Ishikawa (cell line): ENCODE results near the gene EGFLAM.

Experiments used
- FOXM1 ChIP-seq: IDR thresholded peaks from 2 replicates; pipeline ENCODE4 v1.6.1; 2012; ENCODE audit warnings: low read depth, borderline replicate concordance
- RAD21 ChIP-seq: IDR thresholded peaks from 2 replicates; pipeline ENCODE4 v1.6.1; 2012; ENCODE audit warnings: low read depth
- ZBTB7A ChIP-seq: IDR thresholded peaks from 2 replicates; pipeline ENCODE4 v1.6.1; 2012; ENCODE audit warnings: low read depth
- TF ChIP-seq, protein P1 (sequence below): IDR thresholded peaks from 2 replicates; pipeline ENCODE4 v1.6.1; 2012; ENCODE audit warnings: low read depth, mild to moderate bottlenecking

DNA sequence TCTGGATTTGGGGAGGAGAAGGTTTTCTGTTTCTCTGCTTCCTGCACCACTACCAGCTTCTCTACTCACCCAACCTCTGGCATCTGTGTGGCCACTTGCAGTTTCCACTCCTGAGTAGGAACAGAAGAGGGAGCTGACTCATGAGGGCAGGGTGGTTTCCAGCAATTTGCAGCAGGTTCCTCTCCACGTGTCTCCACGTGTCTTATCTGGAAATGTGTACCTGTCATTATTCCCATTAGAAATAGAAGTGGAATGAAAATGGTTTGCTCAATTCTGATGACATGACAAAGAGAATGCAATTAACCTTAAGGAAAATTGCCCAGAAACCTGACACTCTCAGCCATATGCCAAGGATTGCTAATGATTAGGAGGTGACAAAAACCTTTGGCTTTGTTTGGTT is 33.0 kb downstream of the EGFLAM start:
- TF ChIP-seq FOXM1: no peak
- TF ChIP-seq ZBTB7A: no peak
- TF ChIP-seq RAD21: no peak
- TF ChIP-seq, protein P1, sequence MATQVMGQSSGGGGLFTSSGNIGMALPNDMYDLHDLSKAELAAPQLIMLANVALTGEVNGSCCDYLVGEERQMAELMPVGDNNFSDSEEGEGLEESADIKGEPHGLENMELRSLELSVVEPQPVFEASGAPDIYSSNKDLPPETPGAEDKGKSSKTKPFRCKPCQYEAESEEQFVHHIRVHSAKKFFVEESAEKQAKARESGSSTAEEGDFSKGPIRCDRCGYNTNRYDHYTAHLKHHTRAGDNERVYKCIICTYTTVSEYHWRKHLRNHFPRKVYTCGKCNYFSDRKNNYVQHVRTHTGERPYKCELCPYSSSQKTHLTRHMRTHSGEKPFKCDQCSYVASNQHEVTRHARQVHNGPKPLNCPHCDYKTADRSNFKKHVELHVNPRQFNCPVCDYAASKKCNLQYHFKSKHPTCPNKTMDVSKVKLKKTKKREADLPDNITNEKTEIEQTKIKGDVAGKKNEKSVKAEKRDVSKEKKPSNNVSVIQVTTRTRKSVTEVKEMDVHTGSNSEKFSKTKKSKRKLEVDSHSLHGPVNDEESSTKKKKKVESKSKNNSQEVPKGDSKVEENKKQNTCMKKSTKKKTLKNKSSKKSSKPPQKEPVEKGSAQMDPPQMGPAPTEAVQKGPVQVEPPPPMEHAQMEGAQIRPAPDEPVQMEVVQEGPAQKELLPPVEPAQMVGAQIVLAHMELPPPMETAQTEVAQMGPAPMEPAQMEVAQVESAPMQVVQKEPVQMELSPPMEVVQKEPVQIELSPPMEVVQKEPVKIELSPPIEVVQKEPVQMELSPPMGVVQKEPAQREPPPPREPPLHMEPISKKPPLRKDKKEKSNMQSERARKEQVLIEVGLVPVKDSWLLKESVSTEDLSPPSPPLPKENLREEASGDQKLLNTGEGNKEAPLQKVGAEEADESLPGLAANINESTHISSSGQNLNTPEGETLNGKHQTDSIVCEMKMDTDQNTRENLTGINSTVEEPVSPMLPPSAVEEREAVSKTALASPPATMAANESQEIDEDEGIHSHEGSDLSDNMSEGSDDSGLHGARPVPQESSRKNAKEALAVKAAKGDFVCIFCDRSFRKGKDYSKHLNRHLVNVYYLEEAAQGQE: no peak
